Activated T-cell treated with anti-CD3 and anti-CD28 coated beads, Interleukin-2, amount 50 U/mL, for 48 hours (primary cell): ENCODE measurements around the gene VWCE.

Experiments used
- DNase-seq, 2 experiments: peaks; one replicate each; pipeline ENCODE4 v3.0.0-alpha.2; 2020

The VWCE gene

GRCh38 chr11:61329871-61330270 lies 34.8 kb upstream of the VWCE start:
- DNase-seq = no peak

- DNase-seq = no peak
These were observed 33.2 kb upstream of the VWCE start for GRCh38 chr11:61328351-61328750.

GRCh38 chr11:61327669-61328071 lies 32.6 kb upstream of the VWCE start:
- no peak for DNase-seq

GRCh38 chr11:61325649-61326414 lies 30.7 kb upstream of the VWCE start:
- DNase-seq = no peak

GRCh38 chr11:61315260-61315659 lies 20.1 kb upstream of the VWCE start:
- no peak for DNase-seq

GRCh38 chr11:61310749-61311148 lies 15.6 kb upstream of the VWCE start:
- no peak for DNase-seq

- DNase-seq = peak; percentile 48 to 56
These were observed 14.6 kb upstream of the VWCE start for GRCh38 chr11:61309739-61310138.

GRCh38 chr11:61309141-61309540 lies 14.0 kb upstream of the VWCE start:
- no peak for DNase-seq

- no peak for DNase-seq
These were observed 12.2 kb upstream of the VWCE start for GRCh38 chr11:61307354-61307753.

GRCh38 chr11:61306221-61306620 lies 11.1 kb upstream of the VWCE start:
- DNase-seq = no peak

- DNase-seq = no peak
These were observed 10.3 kb upstream of the VWCE start for GRCh38 chr11:61305417-61305816.

GRCh38 chr11:61303725-61304124 lies 8.6 kb upstream of the VWCE start:
- DNase-seq = no peak

- DNase-seq = no peak
These were observed 7.4 kb upstream of the VWCE start for GRCh38 chr11:61302550-61302949.

- DNase-seq = no peak
These were observed 3.6 kb upstream of the VWCE start for GRCh38 chr11:61298663-61299244.

- no peak for DNase-seq
These were observed 2.6 kb upstream of the VWCE start for GRCh38 chr11:61297746-61298145.

- no peak for DNase-seq
These were observed 2.2 kb upstream of the VWCE start for GRCh38 chr11:61297341-61297740.

GRCh38 chr11:61295596-61295926 lies 445 bp upstream of the VWCE start:
- no peak for DNase-seq

- peak; percentile 66 to 71 for DNase-seq
These were observed 1.0 kb downstream of the VWCE start for GRCh38 chr11:61293867-61294716.

- DNase-seq = no peak
These were observed 2.8 kb downstream of the VWCE start for GRCh38 chr11:61292356-61292755.

- peak in 1 of 2 experiments; percentile 39 for DNase-seq
These were observed 4.0 kb downstream of the VWCE start for GRCh38 chr11:61290905-61291690.

- DNase-seq = no peak
These were observed 7.7 kb downstream of the VWCE start for GRCh38 chr11:61287338-61287977.

GRCh38 chr11:61283613-61284012 lies 11.5 kb downstream of the VWCE start:
- DNase-seq = no peak
